HG03457 (cell line): ENCODE results near the gene GSE1.

Experiments
- ATAC-seq: cut with Tn5 transposase; IDR thresholded peaks from one replicate; pipeline ENCODE4 v1.9.1; 2021; ENCODE audit warnings: moderate number of reproducible peaks; ENCODE audit not compliant: unreplicated experiment

GSE1 gene

DNA sequence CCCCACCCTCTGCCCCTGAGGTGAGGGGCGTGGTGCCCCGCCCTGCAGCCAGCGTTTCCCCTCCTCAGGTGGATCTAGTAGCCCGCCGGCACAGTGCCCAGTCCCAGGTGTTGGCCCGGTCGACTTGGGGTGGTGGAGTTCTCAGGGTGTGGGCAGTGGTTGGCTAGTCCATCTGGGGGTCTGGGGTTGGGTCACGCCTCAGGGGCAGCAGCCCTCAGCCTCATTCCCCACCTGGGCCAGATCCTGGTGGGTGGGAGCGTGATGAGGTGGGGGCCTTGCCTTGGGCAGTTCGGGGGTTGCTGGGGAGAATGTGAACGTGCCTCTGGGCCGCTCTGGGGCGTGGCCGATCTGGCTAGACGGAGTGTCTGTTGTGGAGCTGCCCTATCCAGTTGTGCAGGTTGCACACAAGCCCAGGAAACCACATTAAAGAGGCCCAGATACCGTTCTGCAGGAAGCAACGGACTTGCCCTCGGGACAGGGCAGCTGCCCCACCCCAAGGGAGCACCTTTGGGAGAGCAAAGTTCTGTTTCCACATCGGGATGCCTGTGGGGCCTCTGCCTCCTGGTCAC, 32.0 kb downstream of the GSE1 start:
- ATAC-seq = no peak

- ATAC-seq = no peak
Observed at GRCh38 chr16:85646358-85646907, 33.3 kb downstream of the GSE1 start.

DNA sequence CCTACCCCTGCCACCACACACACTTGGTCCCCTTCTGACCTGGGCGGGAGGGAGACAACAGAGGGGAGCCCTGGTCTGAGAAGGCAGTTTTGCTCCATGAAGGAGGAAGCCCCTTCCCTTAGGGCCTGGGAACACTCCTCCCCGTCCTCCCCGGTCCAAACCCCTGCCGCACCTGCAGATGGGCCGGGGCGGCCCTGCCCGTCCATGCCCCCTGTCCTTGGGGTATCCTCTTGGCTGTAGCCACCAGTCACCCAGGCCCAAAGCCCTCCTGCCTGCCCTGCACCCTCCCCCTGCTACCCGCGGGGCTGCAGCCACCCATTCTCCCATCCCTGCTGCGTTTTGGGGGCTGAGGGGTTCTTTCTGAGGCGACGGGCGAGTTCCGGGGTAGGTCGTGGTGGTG, 33.9 kb downstream of the GSE1 start:
- no peak for ATAC-seq

- no peak for ATAC-seq
Observed at GRCh38 chr16:85648070-85648714, 35.1 kb downstream of the GSE1 start.

GRCh38 chr16:85648805-85649204, 35.7 kb downstream of the GSE1 start:
- ATAC-seq = no peak

GRCh38 chr16:85649411-85650134, 36.5 kb downstream of the GSE1 start:
- no peak for ATAC-seq

DNA sequence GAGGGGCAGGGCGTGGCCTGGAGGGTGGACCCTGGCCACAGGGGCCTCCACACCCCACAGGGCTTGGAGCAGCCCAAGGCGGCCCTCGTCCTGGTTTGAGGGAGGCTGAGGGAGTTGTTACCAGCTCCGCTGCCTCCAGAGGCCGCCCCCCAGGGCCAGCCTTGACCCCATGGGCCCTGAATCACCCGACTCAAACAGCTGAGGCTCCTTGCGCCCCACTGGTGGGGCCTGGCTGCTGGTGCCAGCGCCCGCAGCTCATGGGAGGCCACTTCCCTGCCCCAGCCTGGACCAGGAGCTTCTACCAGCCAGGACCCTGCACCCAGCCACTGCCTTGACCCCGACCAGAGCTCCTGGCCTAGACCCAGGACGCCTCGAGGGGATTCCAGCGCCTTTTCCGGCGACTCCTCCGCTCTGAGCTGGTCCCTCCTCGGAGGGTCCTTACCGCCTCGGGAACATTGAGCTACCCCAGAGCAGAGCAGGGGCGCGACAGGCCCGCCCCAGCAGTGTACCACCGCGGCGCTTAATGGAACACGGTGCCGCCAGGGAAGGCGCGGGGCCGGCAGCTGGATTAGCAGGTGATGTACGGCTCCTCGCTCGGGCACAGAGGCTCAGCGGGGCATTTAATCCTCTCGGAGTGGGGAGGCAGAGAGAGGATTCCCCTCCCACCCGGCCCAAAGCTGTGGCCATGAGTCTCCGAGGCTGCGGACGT, 37.2 kb downstream of the GSE1 start:
- no peak for ATAC-seq

- ATAC-seq = no peak
Observed at GRCh38 chr16:85650844-85651628, 37.9 kb downstream of the GSE1 start.

DNA sequence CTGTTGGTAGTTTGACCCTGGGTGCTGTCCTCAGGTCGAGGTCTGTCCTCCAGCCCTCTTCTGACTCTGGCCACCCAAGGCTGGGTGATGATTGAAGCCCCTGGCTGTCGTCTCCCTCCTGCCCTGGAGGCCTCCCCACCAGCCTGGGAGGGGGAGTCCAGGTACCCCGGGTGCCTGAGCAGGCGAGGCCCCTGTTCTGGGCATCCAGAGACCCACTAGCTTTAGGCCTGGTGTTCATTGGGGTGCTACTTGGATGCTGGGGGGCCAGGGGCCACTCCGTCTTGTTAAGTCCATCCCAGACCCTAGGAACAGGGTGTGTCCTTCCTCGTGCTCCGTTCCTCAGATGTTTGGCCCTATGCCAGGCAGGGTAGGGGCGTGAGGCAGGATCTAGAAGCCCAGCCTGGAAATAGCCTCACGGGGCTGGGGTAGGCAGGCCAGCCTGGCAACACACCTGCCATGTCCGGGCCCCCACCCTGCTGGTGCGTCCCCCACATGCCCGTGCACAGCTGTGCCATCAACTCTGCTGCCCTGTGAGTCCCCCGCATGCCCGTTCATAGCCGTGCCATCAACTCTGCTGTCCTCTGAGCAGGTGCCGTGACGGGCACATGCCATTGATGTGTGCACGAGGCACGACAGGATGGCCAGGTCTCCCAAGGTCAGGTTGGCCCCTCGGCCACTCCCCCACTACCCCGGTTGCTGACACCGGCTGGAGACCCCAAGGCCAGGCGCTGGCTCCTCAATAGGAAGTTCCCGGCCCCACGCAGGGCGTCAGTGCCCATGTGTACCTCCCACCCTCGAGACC, 38.7 kb downstream of the GSE1 start:
- no peak for ATAC-seq

DNA sequence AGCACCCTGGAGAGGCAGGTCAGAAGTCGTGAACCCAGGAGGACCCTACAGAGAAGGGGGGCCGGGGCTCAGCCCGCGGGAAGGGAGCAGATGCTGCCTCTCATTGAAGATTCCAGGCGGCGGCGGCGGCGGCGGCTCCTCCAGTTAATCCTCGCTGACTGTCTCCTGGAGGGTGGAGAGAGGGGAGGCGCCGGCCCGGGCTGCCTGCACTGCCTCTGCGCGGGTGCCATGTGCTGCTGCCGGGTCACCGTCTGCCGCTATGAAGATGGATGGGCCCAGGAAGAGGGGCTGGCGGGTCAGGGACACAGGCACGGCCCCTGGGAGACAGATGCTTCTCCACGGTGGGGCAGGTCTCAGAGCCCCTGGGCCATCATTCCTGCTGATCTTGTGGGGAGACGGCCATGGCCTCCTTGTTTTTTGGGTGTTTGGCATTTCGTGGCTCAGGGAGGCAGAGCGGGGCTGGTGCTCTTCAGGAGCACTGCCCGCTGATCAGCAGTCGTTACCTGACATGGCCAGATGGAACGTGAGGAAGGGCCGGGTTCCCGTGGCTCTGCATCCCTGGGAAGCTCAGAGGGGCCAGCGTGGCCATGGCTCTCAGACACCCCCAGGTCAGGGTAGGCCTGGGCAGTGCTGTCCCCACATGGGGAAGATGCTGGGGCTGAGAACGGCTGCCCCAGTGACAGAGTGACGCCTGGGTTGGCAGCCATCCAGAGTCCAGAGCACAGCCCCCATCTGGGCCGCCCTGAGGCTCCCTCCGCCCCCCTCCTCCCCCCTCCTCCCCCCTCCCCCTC, 39.5 kb downstream of the GSE1 start:
- no peak for ATAC-seq

- no peak for ATAC-seq
Observed at GRCh38 chr16:85653290-85653891, 40.3 kb downstream of the GSE1 start.

DNA sequence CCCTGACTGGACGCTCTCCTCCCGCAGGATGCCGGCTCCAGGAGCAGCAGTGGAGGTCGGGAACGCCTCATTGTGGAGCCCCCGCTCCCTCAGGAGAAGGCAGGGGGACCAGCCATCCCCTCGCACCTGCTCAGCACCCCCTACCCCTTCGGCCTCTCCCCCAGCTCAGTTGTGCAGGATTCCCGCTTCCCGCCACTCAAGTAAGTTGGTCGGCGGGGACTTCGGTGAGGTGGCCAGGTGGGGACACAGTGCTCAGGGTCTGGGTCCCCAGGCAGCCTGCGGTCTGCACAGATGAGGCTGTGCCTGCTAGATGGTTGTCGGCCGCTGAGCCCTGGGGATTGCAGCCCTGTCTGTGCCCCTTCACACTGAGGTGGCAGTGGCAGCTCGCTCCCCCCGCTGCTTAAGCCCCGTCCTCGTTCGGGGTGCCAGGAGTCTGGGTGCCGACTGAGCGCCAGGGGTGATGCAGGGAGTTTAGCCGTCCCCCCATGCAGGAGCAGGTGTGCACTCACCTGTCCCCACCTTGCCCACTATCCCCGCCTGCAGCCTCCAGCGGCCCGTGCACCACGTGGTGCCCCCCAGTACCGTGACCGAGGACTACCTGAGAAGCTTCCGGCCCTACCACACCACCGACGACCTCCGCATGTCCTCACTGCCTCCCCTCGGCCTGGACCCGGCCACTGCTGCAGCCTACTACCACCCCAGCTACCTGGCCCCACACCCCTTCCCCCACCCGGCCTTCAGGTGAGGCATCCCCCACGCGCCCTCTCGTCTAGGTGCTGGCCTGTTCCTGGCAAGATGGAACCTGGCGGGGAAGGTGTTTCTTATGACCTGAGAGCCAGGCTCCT, 41.4 kb downstream of the GSE1 start:
- ATAC-seq = no peak

DNA sequence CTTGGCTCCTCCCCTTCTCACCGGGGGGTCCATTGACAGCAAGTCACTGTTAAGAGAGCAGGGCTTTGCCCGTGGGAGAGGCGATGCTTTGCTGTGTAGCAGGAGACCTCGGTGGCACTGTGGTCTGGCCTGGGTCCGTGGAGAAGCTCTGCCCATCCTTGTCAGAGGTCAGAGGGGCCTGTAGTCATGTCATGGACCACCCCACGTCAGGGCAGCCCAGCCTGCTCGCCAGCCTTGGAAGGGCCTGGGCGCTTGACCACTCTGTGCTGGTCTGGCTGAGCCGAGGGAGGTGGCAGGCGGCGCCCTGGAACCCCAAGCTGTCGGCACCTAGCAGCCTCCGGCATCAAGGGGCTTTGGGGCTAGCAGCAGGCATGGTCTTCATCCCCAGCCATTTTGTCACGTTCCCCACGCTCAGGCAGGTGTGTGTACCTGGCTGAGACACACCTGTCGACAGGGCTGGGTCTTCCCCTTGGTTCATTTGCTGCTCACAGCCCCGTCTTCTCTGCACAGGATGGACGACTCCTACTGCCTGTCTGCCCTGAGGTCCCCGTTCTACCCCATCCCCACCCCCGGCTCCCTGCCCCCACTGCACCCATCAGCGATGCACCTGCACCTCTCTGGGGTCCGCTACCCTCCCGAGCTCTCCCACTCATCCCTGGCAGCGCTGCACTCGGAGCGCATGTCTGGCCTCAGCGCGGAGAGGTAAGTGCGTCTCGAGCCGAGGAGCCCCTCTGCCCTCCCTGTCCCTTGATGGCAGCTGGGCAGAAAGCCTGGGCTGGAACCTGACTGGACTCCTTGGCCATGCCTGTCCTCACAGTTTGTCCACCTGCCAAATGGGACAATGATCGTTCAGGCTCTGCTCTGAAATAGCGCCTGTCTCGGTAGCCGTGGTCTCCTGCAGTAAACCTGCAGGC, 42.4 kb downstream of the GSE1 start:
- ATAC-seq = no peak

DNA sequence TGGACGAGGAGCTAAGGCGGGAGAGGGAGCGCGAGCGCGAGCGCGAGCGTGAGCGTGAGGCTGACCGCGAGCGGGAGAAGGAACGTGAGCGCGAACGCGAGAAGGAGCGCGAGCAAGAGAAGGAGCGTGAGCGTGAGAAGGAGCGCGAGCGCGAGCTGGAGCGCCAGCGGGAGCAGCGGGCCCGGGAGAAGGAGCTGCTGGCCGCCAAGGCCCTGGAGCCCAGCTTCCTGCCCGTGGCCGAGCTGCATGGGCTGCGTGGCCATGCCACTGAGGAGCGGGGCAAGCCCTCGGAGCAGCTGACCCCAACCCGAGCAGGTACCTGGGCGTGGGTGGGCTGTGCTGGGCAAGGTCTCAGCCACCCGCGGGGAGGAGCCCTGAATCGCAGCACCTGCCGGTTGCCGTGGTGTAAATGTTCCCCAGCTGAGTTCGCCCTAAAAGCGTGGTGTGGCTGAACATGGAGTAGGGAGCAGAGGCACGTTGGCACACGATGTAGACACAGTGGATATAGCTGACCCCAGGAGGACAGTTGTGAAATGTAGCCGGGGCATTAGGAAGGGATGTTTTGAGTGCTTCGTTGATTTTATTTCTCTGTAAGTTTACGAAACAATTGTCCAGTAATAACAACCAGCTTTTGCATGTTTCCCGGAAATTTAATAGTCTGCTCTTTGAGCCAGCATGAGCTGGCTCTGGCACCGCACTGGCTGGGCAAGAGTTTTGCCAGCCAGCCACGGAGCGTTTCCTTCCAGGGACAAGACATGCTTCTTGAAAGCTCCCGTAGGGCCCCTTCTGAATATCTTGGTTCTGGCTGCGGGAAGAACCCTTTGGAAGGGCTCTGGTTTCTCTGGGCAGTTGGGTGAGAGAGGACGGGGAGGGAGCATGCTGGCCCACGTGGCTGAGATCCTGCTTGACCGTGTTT, 43.5 kb downstream of the GSE1 start:
- ATAC-seq = no peak

DNA sequence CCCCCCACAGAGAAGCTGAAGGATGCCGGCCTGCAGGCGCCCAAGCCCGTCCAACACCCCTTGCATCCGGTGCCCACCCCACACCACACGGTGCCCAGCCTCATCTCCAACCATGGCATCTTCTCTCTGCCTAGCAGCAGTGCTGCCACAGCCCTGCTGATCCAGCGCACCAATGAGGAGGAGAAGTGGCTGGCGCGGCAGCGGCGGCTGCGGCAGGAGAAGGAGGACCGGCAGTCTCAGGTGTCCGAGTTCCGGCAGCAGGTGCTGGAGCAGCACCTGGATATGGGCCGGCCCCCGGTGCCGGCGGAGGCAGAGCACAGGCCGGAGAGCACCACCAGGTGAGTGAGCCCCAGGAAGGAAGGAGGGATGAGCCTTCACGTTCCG, 44.1 kb downstream of the GSE1 start:
- ATAC-seq = no peak

GRCh38 chr16:85657996-85658395, 44.9 kb downstream of the GSE1 start:
- no peak for ATAC-seq
